ENCODE results near the gene VSX1.

VSX1 gene

DNA sequence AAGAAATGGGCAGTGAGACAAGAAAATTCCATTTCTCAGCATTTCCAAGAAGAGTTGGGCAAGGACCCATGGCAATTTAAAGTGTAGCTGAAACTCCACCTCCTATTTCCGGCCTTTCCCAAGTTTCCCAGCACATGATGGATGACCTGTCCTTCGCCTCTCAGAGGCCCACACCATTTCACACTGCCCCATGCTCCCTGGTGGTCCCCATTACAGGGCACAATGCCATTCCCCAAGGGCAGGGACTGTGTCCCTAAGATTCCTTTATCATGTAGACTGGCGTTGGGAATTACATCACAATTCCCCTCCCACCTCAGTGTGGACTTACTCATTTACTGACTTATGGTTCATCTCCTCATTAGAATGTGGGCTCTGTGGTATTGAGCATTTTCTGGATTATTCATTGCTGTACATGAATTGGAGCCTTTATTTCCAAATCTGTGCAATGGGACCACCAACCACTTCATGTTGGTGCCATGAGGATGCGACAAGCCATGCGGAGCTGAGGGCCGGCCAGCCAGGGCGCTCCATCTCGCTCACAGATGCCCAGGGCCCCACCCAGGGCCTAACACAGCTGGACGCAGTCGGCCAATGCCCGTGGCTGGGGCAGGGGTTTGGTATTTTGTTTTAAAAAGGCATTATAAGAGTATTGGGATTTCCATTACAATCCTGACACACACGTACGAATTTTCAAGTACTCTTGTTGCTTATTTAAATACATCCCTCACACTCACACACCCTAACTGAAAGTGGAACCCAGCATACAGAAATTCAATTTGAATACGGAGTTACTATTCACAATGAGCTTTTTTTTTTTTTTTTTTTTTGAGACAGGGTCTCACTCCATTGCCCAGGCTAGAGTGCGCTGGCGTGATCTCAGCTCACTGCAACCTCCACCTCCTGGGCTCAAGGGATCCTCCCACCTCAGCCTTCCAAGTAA is 29.4 kb downstream of the VSX1 start:
- no peak for DNase-seq

DNA sequence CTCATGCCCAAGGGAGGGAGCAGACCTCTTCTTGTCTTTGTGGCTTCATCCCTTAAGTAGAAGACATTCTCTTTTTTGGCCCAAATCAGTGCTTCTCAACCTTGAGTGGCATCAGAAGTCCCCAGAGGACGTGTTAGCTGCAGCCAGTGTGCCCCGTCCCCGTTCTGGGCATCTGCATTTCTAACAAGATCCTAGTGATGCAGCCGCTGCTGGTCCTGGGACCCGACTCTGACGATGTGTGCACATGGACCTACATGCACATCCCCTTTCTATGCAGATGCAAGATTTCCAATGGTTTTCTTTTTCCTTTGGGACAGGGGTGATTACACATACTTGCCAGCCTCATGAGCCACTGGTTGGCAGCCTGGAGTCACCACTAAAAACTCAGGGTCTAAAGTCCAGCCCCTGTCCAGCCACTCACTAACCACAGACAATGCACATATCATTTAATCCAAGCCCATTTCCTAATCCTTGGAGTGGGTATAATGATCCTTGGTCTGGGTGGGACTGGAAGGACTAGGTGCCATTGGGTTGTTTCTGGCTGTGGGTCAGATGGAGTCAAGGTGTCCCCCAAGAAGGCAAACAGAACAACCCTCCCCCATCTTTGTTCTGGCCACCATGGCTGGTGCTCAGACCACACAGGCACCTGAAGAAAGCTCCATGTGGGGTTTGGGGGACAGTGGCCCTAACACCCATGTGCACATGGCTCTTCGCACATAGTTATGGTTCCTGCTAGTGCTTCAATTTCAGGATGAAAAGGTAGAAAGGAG is 30.4 kb downstream of the VSX1 start:
- DNase-seq: no peak

DNA sequence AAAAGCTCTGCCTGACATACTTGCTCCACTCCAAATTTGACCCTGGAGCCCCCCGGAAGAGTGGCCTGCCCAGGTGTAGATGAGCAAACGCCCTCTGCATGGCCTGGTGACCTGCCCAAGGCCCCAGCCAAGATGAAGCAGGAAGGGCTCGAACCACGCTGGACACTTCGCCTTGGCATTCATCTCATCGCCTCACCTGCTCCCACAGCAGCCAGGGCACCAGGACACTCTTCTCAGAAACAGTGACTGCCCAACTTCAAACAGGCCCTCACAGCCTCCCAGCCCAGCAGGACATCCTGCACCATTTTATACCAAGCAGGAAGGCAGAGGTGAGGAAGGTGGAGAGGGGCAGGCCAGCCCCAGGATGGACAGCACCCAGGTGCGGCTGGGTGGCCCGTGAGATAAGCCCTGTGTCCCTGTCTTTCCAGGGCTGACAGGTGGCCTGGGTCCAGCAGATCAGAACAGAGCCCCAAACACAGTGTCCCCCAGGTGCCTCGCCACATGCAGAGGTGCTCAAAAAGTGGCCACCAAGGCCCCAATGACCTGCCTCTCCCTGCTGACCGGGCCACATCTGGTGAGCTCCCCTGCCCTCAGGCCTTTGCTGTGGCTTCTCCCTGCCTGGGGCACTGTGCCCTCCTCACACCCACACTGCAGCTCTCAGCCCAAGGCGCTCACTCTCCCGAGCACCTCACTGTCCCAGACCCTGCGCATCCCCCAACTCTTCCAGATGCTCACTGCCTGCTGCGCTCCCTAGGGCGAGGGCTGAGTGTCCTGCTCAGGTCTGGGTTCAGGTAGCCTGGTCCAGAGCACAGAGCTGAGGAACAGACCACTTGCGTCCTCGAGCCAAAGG is 31.2 kb downstream of the VSX1 start:
- DNase-seq: no peak

DNA sequence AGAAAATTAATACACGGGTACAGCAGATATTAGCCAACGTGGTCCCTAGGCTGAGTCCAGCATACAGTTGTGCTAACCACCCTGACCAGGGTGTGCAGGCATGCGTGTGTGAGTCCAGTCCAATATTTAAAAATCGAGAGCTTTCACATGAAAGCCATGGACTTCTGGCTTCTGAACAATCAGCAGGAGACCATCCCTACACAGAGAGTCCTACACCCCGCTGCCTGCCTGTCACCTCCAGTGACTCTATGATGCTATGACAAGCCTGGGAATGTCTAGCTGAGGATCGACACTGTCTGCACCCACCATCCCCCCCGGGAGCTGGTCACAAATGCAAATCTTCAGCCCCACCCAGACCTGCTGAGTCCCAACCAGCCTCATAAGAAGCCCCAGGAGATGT is 31.9 kb downstream of the VSX1 start:
- no peak for DNase-seq

DNA sequence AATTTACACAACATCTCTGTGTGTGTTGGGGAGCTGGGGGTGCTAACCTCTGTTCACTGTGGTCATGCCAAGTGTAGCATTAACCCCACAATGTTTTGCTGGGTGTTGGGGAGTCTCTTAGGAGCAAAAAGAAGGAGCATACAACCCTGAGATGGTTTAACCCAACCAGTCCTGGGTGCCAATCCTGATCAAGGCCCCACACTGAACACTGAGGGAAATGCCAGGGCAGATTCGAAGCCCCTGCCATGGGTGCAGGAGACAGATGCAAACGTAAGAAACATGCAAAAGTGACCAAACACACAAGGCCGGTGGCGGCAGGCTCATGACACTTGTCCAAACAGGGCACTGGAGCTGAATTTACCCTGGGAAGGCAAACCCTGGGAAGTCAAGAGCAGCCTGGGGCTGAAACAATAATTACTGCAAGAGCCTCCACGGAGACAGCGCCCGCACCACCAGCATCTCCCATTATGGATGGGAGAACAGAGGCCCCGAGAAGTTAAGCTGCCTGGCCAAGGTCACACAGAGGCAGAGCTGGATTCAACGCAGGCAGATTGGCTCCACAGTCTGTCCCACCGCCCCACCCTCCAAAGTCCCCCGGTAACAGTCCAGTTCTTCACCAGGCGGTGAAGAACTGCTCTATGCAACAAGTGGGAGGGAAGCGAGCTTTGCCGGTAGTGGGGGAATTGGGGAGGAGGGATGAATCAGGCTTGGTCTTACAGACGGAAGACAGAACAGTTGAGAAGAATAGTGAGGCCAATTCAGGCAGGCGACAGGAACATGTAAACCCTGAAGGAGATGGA is 32.5 kb downstream of the VSX1 start:
- DNase-seq: no peak

DNA sequence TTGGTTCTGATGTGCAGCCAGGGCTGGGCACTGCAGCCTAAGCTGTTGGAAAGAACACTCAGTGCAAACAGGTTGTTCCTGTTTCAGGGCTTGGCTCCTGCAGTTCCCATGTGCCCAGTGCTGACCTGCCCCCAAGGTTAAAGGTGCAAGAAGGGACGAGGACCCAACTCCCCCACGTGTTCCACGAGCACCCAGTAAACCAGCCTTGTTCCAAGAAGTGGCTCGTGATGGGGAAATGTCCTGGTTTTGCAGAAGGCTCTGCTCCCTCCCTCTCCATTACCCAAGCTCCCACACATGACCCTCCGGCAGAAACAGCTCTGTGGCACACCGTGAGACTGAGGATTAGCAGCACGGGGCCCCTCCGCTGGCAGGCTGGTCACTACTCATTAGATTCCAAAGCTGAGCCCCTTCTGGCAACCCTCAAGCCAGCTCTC is 33.4 kb downstream of the VSX1 start:
- no peak for DNase-seq

DNA sequence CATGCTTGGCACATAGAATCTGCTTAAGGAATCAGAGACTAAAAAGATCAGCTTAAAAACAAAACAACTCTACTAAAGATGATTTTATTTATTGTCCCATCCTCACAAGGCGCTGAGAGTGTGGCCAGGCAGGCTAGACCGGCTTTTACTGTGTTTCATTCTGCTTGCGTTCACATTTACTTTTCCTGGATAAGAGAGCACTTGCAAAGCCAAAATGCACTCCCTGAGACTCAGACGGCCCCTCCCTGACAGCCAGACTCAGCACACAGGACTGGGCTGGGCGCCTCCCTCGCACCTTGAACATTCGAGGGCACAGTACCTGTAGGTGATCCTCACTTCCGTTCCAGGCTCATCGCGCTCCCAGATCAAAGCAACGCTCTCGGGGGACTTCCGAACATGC is 34.2 kb downstream of the VSX1 start:
- DNase-seq: no peak

DNA sequence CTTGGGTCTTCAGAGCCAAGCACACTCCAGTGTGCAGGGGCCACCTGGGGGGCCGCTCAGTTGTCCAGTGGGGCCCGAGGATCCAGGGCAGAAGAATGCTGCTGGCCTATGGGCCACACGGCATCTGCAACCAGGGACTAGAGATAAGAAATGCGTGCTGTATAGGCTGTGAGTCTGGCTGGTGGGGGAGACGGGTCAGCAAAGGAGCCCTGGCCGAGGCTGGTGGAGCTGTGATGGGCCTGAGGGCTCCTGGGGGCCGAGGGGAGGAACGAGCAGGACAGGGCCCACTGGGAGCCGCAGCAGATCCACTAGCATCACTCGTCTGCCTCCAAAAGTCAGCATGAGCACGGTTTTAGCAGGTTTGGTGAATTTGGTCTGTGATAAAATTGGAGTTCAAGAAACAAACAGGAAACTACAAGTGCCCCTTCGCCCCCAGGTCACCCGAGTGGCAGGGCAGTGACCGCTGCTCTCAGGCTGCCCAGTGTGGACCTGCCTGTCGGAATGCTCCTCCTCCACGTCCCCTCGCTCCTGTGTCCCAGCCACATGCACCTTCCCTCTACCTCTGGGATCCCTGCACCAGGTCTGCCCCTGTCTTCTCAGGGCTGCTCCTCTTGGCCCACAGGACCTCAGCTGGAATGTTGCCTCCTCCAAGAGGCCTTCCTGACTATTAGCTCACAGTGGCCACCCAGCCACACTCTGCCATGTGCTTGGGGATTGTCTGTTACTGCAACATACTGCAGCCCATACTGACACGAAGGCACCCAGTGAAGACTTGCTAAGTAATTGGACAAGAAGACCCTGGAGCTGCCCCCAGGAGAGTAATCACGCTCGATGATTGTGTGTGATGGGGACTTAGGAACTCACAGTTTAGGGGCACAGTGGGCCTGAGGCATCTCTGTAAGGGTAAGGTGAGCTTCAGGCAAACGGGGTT is 34.9 kb downstream of the VSX1 start:
- no peak for DNase-seq

DNA sequence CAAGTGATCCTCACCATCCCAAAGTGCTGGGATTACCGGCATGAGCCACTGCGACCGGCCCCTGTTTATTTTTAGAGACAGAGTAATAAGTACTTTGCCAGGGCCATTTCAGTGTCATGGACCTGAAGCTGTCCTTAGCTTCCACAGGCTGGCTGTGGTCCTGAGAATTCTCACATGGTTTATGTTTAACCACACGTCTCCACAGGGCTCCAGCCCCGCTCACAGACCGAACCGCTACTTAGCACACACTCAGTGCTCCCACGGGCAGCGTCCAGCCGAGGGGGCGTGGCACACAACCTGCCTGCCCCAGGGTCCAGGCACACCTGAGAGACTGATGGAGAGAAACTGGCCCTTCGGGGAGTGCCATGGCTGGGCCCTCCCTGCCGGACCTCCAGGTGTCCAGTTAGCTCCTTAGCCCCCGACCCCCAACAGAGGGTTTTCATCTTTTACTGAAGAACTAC is 35.7 kb downstream of the VSX1 start:
- DNase-seq: no peak

DNA sequence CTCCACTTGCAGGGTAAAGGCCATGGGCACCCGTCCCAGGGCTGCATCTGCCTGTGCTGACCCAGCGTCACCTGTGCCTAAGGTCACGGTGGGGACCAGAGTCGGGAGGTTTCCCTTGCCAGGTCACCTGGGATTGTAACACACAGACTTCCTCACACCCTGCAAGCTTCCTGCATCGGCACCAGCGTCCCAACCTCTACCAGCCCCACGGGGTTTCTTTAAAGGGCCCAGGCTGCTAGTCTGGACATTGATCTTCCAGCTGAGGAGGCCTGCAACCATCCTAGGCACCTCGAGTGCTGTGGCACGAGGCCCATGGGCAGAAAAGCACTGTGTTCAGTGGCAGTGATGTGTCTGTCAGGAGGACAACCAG is 36.6 kb downstream of the VSX1 start:
- DNase-seq: no peak

DNA sequence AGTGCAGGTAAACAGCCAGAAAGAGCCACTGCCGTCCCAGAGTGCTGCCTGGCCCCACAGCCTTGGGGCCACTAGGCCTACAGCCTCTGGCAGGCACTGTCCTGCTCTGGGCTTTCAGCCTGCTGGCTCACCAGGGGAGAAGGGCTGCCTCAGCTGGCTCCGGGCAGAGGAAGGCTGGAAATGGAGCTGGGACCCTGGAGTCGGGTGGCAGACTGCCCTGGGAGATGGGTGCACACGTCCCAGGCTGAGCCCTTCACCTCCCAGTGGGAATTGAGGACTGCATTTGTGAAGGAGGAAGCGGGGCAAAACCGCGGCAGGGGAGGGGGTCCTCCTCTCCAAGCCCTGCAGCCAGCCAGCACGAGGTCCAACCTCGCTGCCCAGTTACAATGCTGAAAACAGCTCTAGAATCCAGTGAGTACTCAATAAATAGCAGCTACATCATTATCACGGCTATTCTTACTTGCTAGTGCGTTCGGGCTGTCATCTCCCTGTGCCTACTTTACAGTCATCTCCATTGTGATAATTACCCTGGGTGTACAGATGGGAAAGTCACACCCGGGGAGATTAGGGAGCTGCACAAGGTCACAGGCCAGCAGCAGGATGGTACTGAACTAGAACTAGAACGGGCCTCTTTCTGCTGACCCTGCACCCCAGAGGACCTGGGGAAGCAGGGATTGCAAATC is 37.1 kb downstream of the VSX1 start:
- no peak for DNase-seq

DNA sequence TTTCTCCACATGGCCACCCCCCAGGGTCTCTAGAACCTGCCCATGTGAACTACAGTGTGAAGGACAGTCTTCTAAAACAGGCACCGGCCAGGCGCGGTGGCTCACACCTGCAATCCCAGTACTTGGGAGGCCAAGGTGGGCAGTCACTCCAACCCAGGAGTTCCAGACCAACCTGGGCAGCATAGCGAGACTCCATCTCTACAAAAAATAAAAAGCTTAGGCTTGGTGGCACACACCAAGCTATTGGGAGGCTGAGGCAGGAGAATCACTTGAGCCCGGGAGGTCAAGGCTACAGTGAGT is 37.7 kb downstream of the VSX1 start:
- DNase-seq: no peak

DNA sequence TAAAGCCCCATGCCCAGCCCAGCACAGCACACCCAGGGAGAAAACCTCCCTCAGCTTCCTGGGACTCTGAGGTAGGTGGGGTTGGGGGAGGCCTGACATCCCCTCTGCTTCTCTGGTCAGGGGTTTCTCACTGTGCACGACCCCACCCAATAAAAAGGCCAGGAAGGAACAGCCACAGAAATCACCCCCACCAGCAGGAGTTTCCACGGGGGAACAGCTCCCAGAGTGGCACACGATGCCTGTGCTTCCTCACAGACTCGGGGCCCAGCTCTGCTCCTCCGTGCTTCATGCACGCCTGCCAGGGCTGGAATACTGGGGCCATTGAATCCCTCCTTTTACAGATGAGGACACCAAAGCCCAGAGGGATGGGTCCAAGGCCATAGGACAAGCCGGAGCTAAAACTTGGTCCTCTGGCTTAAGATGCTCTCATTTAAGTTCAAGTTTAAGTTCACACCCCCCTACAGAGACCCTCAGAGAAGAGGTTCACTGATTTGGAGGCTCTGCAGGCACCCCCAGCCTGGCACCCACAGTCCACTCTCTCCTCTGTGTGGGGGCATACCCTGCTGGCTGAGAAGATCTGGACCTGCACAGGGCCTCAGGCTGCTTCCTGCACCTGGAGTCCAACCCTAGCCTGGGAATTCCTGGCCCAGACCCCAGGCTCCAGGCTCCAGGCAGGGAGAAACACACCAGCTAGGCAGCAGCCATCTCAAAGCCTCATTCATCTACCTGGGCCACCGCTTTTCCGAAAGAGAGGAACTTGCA is 38.3 kb downstream of the VSX1 start:
- no peak for DNase-seq

DNA sequence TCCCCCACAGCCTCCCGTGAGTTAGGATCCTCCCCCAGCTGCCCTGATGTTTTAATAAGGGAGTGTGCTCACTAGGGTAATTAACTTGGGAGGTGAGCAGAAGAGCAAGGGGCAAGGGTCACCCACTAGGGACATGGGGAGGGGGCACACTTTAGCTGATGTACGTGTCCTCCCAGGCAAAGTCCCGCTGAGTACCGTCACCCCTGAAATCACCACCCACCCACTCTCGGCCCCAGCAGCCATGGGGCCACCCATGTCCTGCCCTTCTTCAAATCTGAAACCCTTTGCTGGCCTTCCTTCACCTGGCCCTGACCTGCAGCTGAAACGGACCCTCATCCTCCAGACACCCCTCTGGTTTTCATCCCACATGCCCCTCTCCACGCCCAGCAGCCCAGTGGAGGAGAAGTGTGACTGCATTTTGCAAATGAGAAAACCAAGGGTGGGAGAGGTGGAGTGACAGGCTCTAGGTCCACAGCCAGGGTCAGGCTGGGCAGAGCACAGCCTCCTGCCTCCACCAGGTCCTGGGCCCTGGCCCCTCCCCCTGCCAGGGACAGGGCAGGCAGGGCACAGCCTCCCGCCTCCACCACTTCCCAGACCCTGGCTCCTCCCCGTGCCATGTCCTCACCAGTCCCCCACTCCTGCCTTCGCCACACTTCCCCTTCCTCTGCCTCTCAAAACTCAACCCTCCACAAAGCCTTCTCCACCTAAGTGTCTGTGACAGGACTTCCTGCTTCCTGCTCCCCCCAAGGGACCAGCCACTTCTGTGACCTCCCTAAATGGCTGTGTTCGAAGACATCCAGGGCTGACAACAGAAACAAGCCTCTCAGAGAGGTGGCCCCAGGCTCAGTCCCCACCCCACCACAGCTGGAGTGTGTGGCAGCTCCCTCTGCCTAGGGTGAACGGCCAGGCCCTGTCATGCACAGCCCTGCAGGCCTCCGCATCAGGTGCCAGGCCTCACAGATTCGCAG is 39.1 kb downstream of the VSX1 start:
- DNase-seq: no peak

DNA sequence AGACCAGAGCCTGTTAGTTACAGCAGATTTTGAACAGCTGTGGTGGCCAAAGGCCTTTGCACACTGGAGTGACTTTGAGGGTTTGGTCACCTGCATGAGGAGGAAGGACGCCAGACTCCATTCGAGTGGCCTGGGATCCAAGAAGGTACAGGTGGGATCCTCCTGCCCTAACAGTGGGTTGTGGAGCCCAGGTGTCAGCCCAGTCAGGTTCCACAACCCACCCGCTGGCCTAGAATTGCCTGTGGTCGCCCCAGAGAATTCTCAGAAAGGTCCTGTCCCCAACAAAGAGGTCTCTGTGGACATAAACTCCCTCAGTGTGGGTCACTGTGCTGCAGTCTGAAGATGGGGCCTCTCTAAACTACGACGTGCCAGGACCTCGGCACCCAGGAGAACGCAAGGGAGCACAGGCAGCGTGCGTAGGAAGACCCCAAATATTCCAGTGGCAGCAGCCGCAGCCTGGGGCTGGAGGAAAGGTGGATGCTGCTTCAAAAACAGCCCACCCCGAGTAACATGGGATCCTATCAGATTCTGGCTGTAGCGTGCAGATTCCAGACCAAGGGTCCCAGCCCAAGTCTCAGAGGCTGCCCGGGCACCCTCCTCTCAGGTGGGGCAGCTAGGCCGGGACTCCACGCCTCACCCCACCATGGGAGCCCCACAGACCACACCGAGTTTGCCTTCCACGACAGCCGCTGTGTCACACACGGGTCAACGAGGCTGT is 40.0 kb downstream of the VSX1 start:
- no peak for DNase-seq

DNA sequence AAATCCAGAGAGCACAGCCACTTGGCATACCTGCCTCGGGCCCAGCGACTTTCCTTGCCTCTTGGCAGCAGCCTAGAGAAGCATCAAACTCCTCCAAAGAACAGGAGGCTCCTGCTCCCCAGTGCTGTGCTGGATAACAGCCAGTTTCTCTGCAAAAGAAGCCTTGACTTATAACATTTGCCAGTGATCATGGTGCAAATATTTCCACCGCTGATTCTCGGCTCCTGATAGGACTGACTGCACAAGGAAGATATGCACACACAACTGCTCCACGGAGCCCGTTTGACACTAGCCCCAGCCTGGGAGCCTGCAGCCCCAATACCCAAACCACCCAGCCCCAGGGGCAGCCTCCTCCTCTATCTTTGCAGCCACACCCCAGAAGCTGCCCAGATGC is 41.5 kb downstream of the VSX1 start:
- no peak for DNase-seq

DNA sequence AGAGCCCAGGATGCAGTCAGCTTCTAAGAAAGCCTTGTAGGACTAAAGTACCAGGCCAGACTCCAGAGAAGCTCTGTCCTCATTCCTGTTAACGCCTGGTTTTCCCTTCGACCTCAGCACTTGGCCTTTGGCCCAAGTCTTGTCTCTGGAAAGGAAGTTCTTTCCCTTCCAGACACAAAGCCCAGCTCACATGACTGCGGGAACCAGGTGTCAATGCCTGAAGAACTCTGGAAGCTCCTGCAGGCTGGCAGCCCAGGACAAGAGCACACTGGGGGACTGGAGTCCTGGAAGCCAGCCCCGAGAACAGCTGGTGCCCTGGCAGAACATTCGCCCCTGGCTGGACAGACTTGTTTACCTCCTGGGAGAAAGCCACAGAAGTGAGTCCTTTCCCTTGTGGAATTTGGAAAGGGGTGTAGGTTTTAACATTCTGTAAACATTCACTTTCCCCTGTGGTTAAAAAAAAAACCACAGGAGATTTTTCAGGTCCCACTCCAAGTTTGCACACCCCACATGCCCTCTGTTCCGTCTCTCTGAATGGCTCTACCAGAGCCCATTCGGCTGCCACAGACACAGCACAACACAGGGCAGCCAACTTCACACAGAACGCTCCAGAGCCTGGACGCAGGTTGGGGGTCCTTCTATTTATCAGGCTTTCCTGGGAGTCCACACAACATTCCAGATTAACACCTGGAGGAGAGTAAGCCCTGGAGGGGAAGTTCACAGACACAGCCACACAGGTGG is 42.1 kb downstream of the VSX1 start:
- DNase-seq: no peak
